IMR-90 (cell line): ENCODE data around the gene SLC7A6. TPM values are rescaled to one million over a fixed set of nuclear protein-coding genes. Genes with fewer than 3 reads are reported as not detected.

Source experiments
- ATAC-seq: fragments of 200-7000 bp; cut with Tn5 transposase; 2 replicates; pipeline ENCODE4 v1.9.1; 2020; ENCODE audit warnings: low read depth, mild to moderate bottlenecking, moderate library complexity
- BruUV-seq: library from RNA; stranded (reverse); fragments of 400-500 nt; replicated peaks from 2 replicates; lab custom pipeline; 2021; lab: Mats Ljungman, UMichigan
- CTCF ChIA-PET: fragments of 300-600 bp; formaldehyde crosslinking; extraction: SDS; loops from one replicate; lab custom pipeline; 2021; ENCODE audit warnings: antibody characterized with exemption; lab: Yijun Ruan, JAX
- POLR2A ChIA-PET: fragments of 300-600 bp; sonication (Branson Sonifier 250); formaldehyde crosslinking; loops from one replicate; lab custom pipeline; 2022; ENCODE audit warnings: antibody characterized with exemption; ENCODE audit not compliant: unreplicated experiment; lab: Charles Lee
- DNase-seq: peaks from one replicate; pipeline ENCODE4 v3.0.0; 2013
- H2AFZ ChIP-seq: replicated peaks from 2 replicates; pipeline ENCODE3; 2013; ENCODE audit warnings: low read length, mild to moderate bottlenecking; ENCODE audit not compliant: poor library complexity
- H2AK5ac ChIP-seq: 2 replicates; pipeline ENCODE4 v1.6.1; 2013; ENCODE audit warnings: low read depth, low read length, inconsistent platforms
- H2AK9ac ChIP-seq: replicated peaks from 2 replicates; pipeline ENCODE3; 2013; ENCODE audit warnings: mild to moderate bottlenecking, low read depth, low read length, moderate library complexity; ENCODE audit not compliant: poor library complexity
- H2BK120ac ChIP-seq: 2 replicates; pipeline ENCODE4 v1.6.1; 2013; ENCODE audit warnings: low read depth, low read length, inconsistent platforms
- H2BK15ac ChIP-seq: 3 replicates; pipeline ENCODE4 v1.6.1; 2013; ENCODE audit warnings: low read depth, low read length, inconsistent platforms
- H2BK20ac ChIP-seq: 2 replicates; pipeline ENCODE4 v1.6.1; 2013; ENCODE audit warnings: low read depth, mild to moderate bottlenecking, inconsistent platforms, low read length, moderate library complexity
- H2BK5ac ChIP-seq: 2 replicates; pipeline ENCODE4 v1.6.1; 2013; ENCODE audit warnings: mild to moderate bottlenecking, low read depth, low read length, inconsistent platforms; ENCODE audit not compliant: poor library complexity, severe bottlenecking
- H3K14ac ChIP-seq: replicated peaks from 2 replicates; pipeline ENCODE4 v1.6.1; 2013; ENCODE audit warnings: low read depth, low read length, inconsistent platforms
- H3K18ac ChIP-seq: 2 replicates; pipeline ENCODE4 v1.6.1; 2013; ENCODE audit warnings: low read depth, low read length, control low read depth
- H3K23ac ChIP-seq: 2 replicates; pipeline ENCODE4 v1.6.1; 2013; ENCODE audit warnings: low read depth, low read length, inconsistent platforms
- H3K27ac ChIP-seq: 2 replicates; pipeline ENCODE4 v1.5.1; 2013; ENCODE audit warnings: mild to moderate bottlenecking, control low read depth, low read length; ENCODE audit not compliant: insufficient read depth
- H3K27me3 ChIP-seq: 2 replicates; pipeline ENCODE4 v1.6.1; 2013; ENCODE audit warnings: low read length; ENCODE audit not compliant: control insufficient read depth, insufficient read depth
- H3K36me3 ChIP-seq: 2 replicates; pipeline ENCODE4 v1.6.1; 2013; ENCODE audit warnings: low read length, mixed read lengths; ENCODE audit not compliant: control insufficient read depth, insufficient read depth
- H3K4ac ChIP-seq: 2 replicates; pipeline ENCODE4 v1.6.1; 2013; ENCODE audit warnings: low read depth, low read length, inconsistent platforms
- H3K4me1 ChIP-seq: 2 replicates; pipeline ENCODE4 v1.6.1; 2013; ENCODE audit warnings: low read length, mixed read lengths; ENCODE audit not compliant: control insufficient read depth, insufficient read depth
- H3K4me2 ChIP-seq: 2 replicates; pipeline ENCODE4 v1.6.1; 2013; ENCODE audit warnings: low read depth, mild to moderate bottlenecking, control low read depth, low read length, moderate library complexity
- H3K4me3 ChIP-seq: 2 replicates; pipeline ENCODE4 v1.5.1; 2013; ENCODE audit warnings: low read depth, mild to moderate bottlenecking, control low read depth, low read length, moderate library complexity; ENCODE audit not compliant: insufficient read depth
- H3K56ac ChIP-seq: 2 replicates; pipeline ENCODE4 v1.6.1; 2013; ENCODE audit warnings: low read length, inconsistent platforms; ENCODE audit not compliant: insufficient read depth; ENCODE audit errors: extremely low read depth
- H3K79me1 ChIP-seq, 2 experiments: 2 replicates each; pipeline ENCODE4 v1.6.1; 2013; ENCODE audit warnings: low read length in 2 of 2, inconsistent platforms in 1 of 2, low read depth in 1 of 2
- H3K9ac ChIP-seq: 2 replicates; pipeline ENCODE4 v1.6.1; 2013; ENCODE audit warnings: low read depth, low read length, control low read depth
- H3K9me1 ChIP-seq: 2 replicates; pipeline ENCODE4 v1.6.1; 2013; ENCODE audit warnings: low read length, inconsistent platforms; ENCODE audit not compliant: insufficient read depth
- H3K9me3 ChIP-seq: 2 replicates; pipeline ENCODE4 v1.6.1; 2013; ENCODE audit warnings: low read length; ENCODE audit not compliant: control insufficient read depth, insufficient read depth
- H4K20me1 ChIP-seq: 2 replicates; pipeline ENCODE4 v1.6.1; 2013; ENCODE audit warnings: low read length, inconsistent platforms; ENCODE audit not compliant: insufficient read depth
- H4K5ac ChIP-seq: 2 replicates; pipeline ENCODE4 v1.6.1; 2013; ENCODE audit warnings: mild to moderate bottlenecking, low read depth, low read length, control low read depth
- H4K8ac ChIP-seq, 2 experiments: 2 replicates each; pipeline ENCODE4 v1.6.1; 2013; ENCODE audit warnings: low read depth in 2 of 2, low read length in 2 of 2, control low read depth in 1 of 2, inconsistent platforms in 1 of 2
- H4K91ac ChIP-seq: 2 replicates; pipeline ENCODE4 v1.6.1; 2013; ENCODE audit warnings: low read depth, low read length, inconsistent platforms; ENCODE audit not compliant: insufficient read depth
- ELK1 ChIP-seq: fragments of 150-350 bp; IDR thresholded peaks from 2 replicates; pipeline ENCODE4 v1.6.1; 2016; ENCODE audit warnings: low read depth, mild to moderate bottlenecking, low read length, moderate library complexity, borderline replicate concordance
- WGBS, 2 experiments: methylation state at CpG; one replicate each; pipeline versions ENCODE4 v1.1.5 to v1.1.7; 2013; ENCODE audit warnings: missing lambda C conversion rate in 2 of 2; ENCODE audit not compliant: insufficient read length in 1 of 2; ENCODE audit errors: extremely low coverage in 2 of 2; 5-methylcytosine and 5-hydroxymethylcytosine counted together
- dilution Hi-C: fragments of 300-500 bp; cut with HindIII; formaldehyde crosslinking; loops from one replicate; pipeline ENCODE4 v1.14.3; 2018; ENCODE audit warnings: low sequenced_read_pairs; ENCODE audit not compliant: unreplicated experiment
- in situ Hi-C: fragments of 300-500 bp; cut with MboI; formaldehyde crosslinking; loops from 3 replicates; pipeline ENCODE4 v1.14.3; 2019; ENCODE audit warnings: low sequenced_read_pairs, inconsistent platforms, mixed read lengths
- intact Hi-C: fragments of 100-400 bp; cut with micrococcal nuclease; formaldehyde crosslinking; loops from 2 replicates; pipeline ENCODE4 v1.10.0; 2022
- polyA plus RNA-seq, 3 experiments: library from polyadenylated mRNA; depleted of rRNA; stranded (reverse); fragments of >200 nt; gene quantifications; 2 replicates each; pipeline ENCODE4 v1.2.3, GENCODE V29; 2012; ENCODE audit warnings: low replicate concordance in 1 of 3
- total RNA-seq: library from RNA; depleted of rRNA; stranded (reverse); fragments of >200 nt; gene quantifications from 2 replicates; pipeline ENCODE4 v1.2.3, GENCODE V29; 2012

SLC7A6 gene
- total and polyA plus RNA-seq, 2 of the 4 experiments (the other 2 are of a cell fraction): 29.4 to 36.1 TPM

GRCh38 chr16:68236826-68237242 is 27.5 kb upstream of the SLC7A6 start:
- POLR2A ChIA-PET: interaction anchor here (1.1 kb wide), 1 partner anchor 13 kb away, joined by 12 read pairs; no protein-coding TSS in a partner anchor
- Histone ChIP-seq H3K9me3 (no peaks in the 10 kb centered on the region), H3K4me1 (peaks cover 10% of the 10 kb centered on the region), H4K5ac (peak overlapping the region; percentile 76), H4K8ac (peak overlapping the region; percentile 54 to 95), H3K27me3 (no peaks in the 10 kb centered on the region), H3K56ac (0 out of 2 replicates have a peak overlapping the region, but pooled peaks have one; percentile 2), H2BK5ac (peak overlapping the region; percentile 18), H2AK5ac (peak overlapping the region; percentile 85), H3K4me2 (peak overlapping the region; percentile 60), H2AK9ac (peak overlapping the region; percentile 59), H2BK15ac (peak overlapping the region; percentile 56; the same call in 1 of the 3 replicates), H4K20me1 (no peaks in the 10 kb centered on the region), H3K14ac (peak overlapping the region; percentile 26), H3K4me3 (peak overlapping the region; percentile 46), H2BK20ac (peak overlapping the region; percentile 77), H3K4ac (peak overlapping the region; percentile 78), H4K91ac (peak overlapping the region; percentile 60), H3K27ac (peak overlapping the region; percentile 20), H3K9ac (peak overlapping the region; percentile 34; the same call in 1 of the 2 replicates), H3K79me1 (peaks cover 2 to 10% of the 10 kb centered on the region in 2 experiments; a peak in 2 of 4 replicates), H3K36me3 (no peaks in the 10 kb centered on the region), H2AFZ (peak overlapping the region; percentile 96), H2BK120ac (peak overlapping the region; percentile 66), H3K23ac (peak overlapping the region; percentile 8; the same call in 1 of the 2 replicates), H3K9me1 (peaks cover 8% of the 10 kb centered on the region), H3K18ac (peak overlapping the region; percentile 4)
- no TSS peak for BruUV-seq
- no peak for ATAC-seq
- no peak for TF ChIP-seq ELK1
- no CpG with 5 or more reads among the region's 21 CpGs for WGBS, 2 experiments
- dilution Hi-C loops (no loop called here), in situ Hi-C loops (no loop called here), intact Hi-C loops (no loop called here)
- CTCF ChIA-PET: no interaction called here
- no peak for DNase-seq
